GM06990 (cell line): ENCODE measurements around the gene COL16A1.

ENCODE experiments used
- DNase-seq: peaks from one replicate; pipeline ENCODE4 v3.0.0-alpha.2; 2011; ENCODE audit not compliant: insufficient read length; ENCODE audit errors: extremely low read depth
- H3K27me3 ChIP-seq: replicated peaks from 2 replicates; pipeline ENCODE4 v1.6.0; 2011; ENCODE audit warnings: low read length; ENCODE audit not compliant: control insufficient read depth, insufficient read depth
- H3K36me3 ChIP-seq: 2 replicates; pipeline ENCODE4 v1.5.1; 2011; ENCODE audit warnings: low read length; ENCODE audit not compliant: control insufficient read depth, insufficient read depth
- H3K4me3 ChIP-seq: replicated peaks from 2 replicates; pipeline ENCODE4 v1.5.1; 2011; ENCODE audit warnings: low read depth, mild to moderate bottlenecking, control low read depth, low read length
- TF ChIP-seq, protein P1 (sequence below): IDR thresholded peaks from 2 replicates; pipeline ENCODE4 v1.5.1; 2011; ENCODE audit warnings: low read length, control low read depth, mild to moderate bottlenecking, inconsistent platforms; ENCODE audit not compliant: insufficient read depth, poor library complexity, severe bottlenecking

Gene COL16A1

DNA sequence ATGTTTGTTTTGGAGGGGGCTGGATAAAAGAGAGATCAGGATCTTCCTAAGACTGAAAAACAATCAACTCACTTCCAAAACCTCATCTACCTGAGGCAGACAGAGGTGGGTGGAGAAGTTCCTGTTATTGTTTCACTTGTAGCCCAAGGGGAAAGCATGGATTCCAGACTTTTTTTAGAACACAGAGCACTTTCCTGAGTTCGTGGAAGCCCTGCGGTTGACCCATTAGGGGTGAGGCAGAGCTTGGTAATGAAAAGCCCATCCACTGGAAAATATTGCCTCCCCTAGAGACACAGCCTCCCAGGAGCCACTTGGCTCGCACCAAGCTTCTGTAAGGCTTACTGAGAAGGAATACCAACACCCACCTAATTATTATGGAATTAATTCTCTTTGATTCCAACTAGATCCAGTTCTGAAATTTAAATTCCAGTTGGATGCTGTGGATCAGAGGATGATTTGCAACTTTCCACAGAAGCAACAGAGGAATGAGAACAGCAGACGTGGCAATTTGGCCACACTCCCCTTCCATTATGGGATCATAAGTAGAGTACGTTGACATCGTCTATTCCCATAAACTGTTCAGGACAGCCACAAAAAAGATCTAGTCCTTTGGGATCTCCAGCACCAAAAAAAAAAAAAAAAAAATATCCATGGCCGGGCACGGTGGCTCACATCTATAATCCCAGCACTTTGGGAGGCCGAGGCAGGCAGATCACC lies 55.0 kb downstream of the COL16A1 start:
- no peaks in the 10 kb centered on the region for H3K36me3 ChIP-seq
- no peak overlapping the region for H3K4me3 ChIP-seq
- TF ChIP-seq, protein P1, sequence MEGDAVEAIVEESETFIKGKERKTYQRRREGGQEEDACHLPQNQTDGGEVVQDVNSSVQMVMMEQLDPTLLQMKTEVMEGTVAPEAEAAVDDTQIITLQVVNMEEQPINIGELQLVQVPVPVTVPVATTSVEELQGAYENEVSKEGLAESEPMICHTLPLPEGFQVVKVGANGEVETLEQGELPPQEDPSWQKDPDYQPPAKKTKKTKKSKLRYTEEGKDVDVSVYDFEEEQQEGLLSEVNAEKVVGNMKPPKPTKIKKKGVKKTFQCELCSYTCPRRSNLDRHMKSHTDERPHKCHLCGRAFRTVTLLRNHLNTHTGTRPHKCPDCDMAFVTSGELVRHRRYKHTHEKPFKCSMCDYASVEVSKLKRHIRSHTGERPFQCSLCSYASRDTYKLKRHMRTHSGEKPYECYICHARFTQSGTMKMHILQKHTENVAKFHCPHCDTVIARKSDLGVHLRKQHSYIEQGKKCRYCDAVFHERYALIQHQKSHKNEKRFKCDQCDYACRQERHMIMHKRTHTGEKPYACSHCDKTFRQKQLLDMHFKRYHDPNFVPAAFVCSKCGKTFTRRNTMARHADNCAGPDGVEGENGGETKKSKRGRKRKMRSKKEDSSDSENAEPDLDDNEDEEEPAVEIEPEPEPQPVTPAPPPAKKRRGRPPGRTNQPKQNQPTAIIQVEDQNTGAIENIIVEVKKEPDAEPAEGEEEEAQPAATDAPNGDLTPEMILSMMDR, result no peak
- no peaks in the 10 kb centered on the region for H3K27me3 ChIP-seq
- DNase-seq, result no peak

DNA sequence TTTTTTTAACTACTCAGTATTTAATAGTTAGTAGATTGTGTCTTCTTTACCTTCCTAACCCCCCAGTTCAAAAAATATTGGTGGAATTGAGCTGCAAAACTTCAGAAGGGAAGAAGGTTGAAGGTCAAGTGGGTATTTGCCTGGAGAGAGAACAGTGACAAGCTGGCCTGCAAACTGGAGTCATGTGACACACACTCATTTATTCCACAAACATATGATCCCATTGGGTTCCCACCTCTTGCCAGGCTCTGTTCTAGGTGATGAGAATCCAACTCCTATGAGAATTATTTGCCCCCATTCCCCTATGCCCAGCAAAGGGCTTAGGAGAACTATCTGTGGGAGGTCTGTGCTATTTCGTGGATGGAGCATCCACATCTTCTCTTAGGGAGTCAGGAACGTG lies 55.6 kb downstream of the COL16A1 start:
- no peak overlapping the region for H3K4me3 ChIP-seq
- DNase-seq, result no peak
- H3K27me3 ChIP-seq, result no peaks in the 10 kb centered on the region
- H3K36me3 ChIP-seq, result no peaks in the 10 kb centered on the region
- TF ChIP-seq, protein P1, result no peak

DNA sequence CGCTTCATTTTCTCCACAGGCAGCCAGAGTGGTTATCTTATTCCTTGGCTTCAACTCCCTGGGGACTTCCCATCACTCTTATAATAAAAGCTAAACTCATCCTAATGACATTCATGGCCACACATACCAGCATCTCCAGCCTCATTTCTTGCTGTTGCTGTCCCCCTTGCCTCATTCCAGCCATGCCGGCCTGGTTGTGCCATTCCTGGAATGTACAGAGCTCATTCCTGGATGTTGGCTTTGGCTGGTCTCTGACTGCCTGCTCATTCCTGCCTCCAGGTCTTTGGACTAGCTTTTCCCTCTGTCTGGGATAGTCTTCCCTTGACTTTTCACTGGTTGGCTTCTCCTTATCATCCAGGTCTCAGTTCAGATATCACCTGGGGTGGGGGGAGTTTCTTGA lies 56.7 kb downstream of the COL16A1 start:
- no peaks in the 10 kb centered on the region for H3K36me3 ChIP-seq
- DNase-seq, result no peak
- no peak overlapping the region for H3K4me3 ChIP-seq
- H3K27me3 ChIP-seq, result no peaks in the 10 kb centered on the region
- TF ChIP-seq, protein P1, result no peak

DNA sequence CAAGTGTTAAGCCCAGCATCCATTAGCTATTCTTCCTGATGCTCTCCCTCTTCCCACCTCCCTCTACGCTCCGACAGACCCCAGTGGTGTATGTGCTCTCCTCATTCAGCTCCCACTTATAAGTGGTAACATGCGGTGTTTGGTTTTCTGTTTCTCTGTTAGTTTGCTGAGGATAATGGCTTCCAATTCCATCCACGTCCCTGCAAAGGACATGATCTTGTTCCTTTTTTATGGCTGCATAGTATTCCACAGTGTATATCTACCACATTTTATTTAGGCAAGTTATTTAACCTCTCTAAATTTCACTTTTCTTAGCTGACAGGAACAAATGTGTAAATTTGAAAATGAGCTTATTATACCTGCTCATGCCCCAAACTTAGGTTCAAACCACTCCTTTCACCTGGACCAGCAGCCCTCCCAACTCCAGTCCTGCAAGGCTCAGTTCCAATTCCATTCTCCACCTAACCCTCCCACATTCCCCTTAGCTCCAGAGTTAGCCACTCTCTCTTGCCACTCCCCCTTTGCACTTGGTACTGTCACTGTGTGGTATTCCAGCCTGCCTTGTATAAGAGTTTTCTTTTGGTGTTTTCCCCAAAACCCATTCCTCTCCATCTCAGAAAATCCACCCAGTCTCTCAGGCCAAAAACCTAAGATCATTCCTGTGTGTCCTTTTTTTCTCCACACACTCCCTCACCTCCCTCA lies 57.4 kb downstream of the COL16A1 start:
- DNase-seq, result no peak
- TF ChIP-seq, protein P1, result no peak
- Histone ChIP-seq H3K4me3 (no peak overlapping the region), H3K27me3 (no peaks in the 10 kb centered on the region), H3K36me3 (no peaks in the 10 kb centered on the region)

DNA sequence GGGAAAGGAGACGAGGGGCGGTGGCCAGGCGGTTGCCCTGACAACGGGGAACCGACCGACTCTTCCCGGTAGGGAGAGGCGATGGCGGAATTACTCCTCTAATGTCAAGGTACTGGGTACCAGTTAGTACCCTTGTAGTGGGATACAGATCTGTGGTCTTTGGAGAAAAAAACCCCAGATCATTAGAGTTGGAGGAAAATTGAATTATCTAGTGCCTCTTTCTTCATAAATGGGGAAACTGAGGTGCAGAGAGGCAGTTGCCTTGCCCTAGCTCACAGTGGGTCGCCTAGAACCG lies 58.6 kb downstream of the COL16A1 start:
- Histone ChIP-seq H3K27me3 (no peaks in the 10 kb centered on the region), H3K36me3 (peaks cover 2% of the 10 kb centered on the region), H3K4me3 (peak overlapping the region; percentile 72)
- TF ChIP-seq, protein P1, result no peak
- no peak for DNase-seq
